Mononuclear cell (primary cell): Measurements from ENCODE around the gene MRPL58. TPM values are rescaled to one million over a fixed set of nuclear protein-coding genes. Genes with fewer than 3 reads are reported as not detected.
"Not testable (repeated sequence)": the region's sequence is repeated elsewhere in the genome, so short reads cannot be mapped to it uniquely, and the experiment has no call there.

Experiments used
- H3K27me3 ChIP-seq: 2 replicates; pipeline ENCODE4 v1.6.0; 2011; ENCODE audit warnings: low read length, control low read depth; ENCODE audit not compliant: insufficient read depth
- H3K4me1 ChIP-seq: 2 replicates; pipeline ENCODE4 v1.5.1; 2011; ENCODE audit warnings: mild to moderate bottlenecking, low read length, control low read depth; ENCODE audit not compliant: insufficient read depth
- H3K4me3 ChIP-seq: 2 replicates; pipeline ENCODE4 v1.5.1; 2011; ENCODE audit warnings: mild to moderate bottlenecking, low read length, moderate library complexity
- H3K9me3 ChIP-seq: 2 replicates; pipeline ENCODE4 v1.5.1; 2011; ENCODE audit warnings: low read depth, mild to moderate bottlenecking, control low read depth, low read length
- total RNA-seq: library from RNA; depleted of rRNA; stranded (reverse); fragments of >200 nt; gene quantifications from one replicate; pipeline ENCODE4 v1.2.3, GENCODE V29; 2012

Gene MRPL58
- total RNA-seq, 1 donor, result 8.6 TPM

GRCh38 chr17:75019710-75020109, 7.2 kb downstream of the MRPL58 start:
- no peaks in the 10 kb centered on the region for H3K27me3 ChIP-seq
- H3K9me3 ChIP-seq, result no peaks in the 10 kb centered on the region
- no peak overlapping the region for H3K4me3 ChIP-seq
- peaks cover under 1% of the 10 kb centered on the region for H3K4me1 ChIP-seq

- Histone ChIP-seq H3K4me3 (no peak overlapping the region), H3K9me3 (no peaks in the 10 kb centered on the region), H3K27me3 (no peaks in the 10 kb centered on the region), H3K4me1 (peaks cover 9% of the 10 kb centered on the region)
Observed at GRCh38 chr17:75020331-75021110, 8.1 kb downstream of the MRPL58 start.

- H3K9me3 ChIP-seq, result no peaks in the 10 kb centered on the region
- H3K4me3 ChIP-seq, result no peak overlapping the region
- H3K4me1 ChIP-seq, result peaks cover 27% of the 10 kb centered on the region
- no peaks in the 10 kb centered on the region for H3K27me3 ChIP-seq
Observed at GRCh38 chr17:75024686-75025397, 12.4 kb downstream of the MRPL58 start.

- H3K4me1 ChIP-seq, result peaks cover 27% of the 10 kb centered on the region
- H3K4me3 ChIP-seq, H3K27me3 ChIP-seq, H3K9me3 ChIP-seq: not testable (repeated sequence)
Observed at GRCh38 chr17:75025398-75025734, 12.9 kb downstream of the MRPL58 start.

- peaks cover 27% of the 10 kb centered on the region for H3K4me1 ChIP-seq
- not testable (repeated sequence) for H3K9me3 ChIP-seq, H3K4me3 ChIP-seq, H3K27me3 ChIP-seq
Observed at GRCh38 chr17:75026650-75027049, 14.2 kb downstream of the MRPL58 start.

GRCh38 chr17:75030161-75030560, 17.7 kb downstream of the MRPL58 start:
- Histone ChIP-seq H3K4me1 (peaks cover 54% of the 10 kb centered on the region), H3K27me3 (no peaks in the 10 kb centered on the region), H3K9me3 (no peaks in the 10 kb centered on the region), H3K4me3 (no peak overlapping the region)

- Histone ChIP-seq H3K4me3 (no peak overlapping the region), H3K4me1 (peaks cover 58% of the 10 kb centered on the region), H3K9me3 (no peaks in the 10 kb centered on the region)
Observed at GRCh38 chr17:75031972-75032719, 19.7 kb downstream of the MRPL58 start.

GRCh38 chr17:75032720-75033280, 20.3 kb downstream of the MRPL58 start:
- Histone ChIP-seq H3K27me3 (no peaks in the 10 kb centered on the region), H3K4me3 (no peak overlapping the region), H3K4me1 (peaks cover 55% of the 10 kb centered on the region), H3K9me3 (no peaks in the 10 kb centered on the region)

More at GRCh38 chr17:75031972-75032719, 19.7 kb downstream of the MRPL58 start:
- H3K27me3 ChIP-seq, result no peaks in the 10 kb centered on the region

- no peaks in the 10 kb centered on the region for H3K9me3 ChIP-seq
- no peaks in the 10 kb centered on the region for H3K27me3 ChIP-seq
- peaks cover 53% of the 10 kb centered on the region for H3K4me1 ChIP-seq
- peak overlapping the region; percentile 57 for H3K4me3 ChIP-seq
Observed at GRCh38 chr17:75033346-75034235, 21.1 kb downstream of the MRPL58 start.

- Histone ChIP-seq H3K4me1 (peaks cover 53% of the 10 kb centered on the region), H3K27me3 (no peaks in the 10 kb centered on the region), H3K4me3 (peak overlapping the region; percentile 57), H3K9me3 (no peaks in the 10 kb centered on the region)
Observed at GRCh38 chr17:75034236-75034908, 21.9 kb downstream of the MRPL58 start.

- no peaks in the 10 kb centered on the region for H3K9me3 ChIP-seq
- no peak overlapping the region for H3K4me3 ChIP-seq
- peaks cover 53% of the 10 kb centered on the region for H3K4me1 ChIP-seq
- H3K27me3 ChIP-seq, result no peaks in the 10 kb centered on the region
Observed at GRCh38 chr17:75036643-75037268, 24.3 kb downstream of the MRPL58 start.

- Histone ChIP-seq H3K9me3 (no peaks in the 10 kb centered on the region), H3K4me1 (peaks cover 30% of the 10 kb centered on the region), H3K27me3 (no peaks in the 10 kb centered on the region), H3K4me3 (no peak overlapping the region)
Observed at GRCh38 chr17:75039238-75039637, 26.8 kb downstream of the MRPL58 start.

GRCh38 chr17:75041656-75042280, 29.3 kb downstream of the MRPL58 start:
- no peaks in the 10 kb centered on the region for H3K9me3 ChIP-seq

More at GRCh38 chr17:75041656-75042280, 29.3 kb downstream of the MRPL58 start:
- Histone ChIP-seq H3K27me3 (no peaks in the 10 kb centered on the region), H3K4me1 (peaks cover 14% of the 10 kb centered on the region), H3K4me3 (no peak overlapping the region)
